Lower leg skin (tissue), 3 donors: ENCODE results near the gene KIF26B.

ENCODE experiments used
- POLR2A ChIP-seq, 2 donors: fragments of 450-650 bp; IDR thresholded peaks; one replicate each; pipeline ENCODE4 v1.6.1; 2016 to 2017; ENCODE audit warnings: antibody characterized with exemption in 2 of 2, mild to moderate bottlenecking in 1 of 2, moderate library complexity in 1 of 2
- TF ChIP-seq, protein P1 (sequence below), 3 donors: fragments of 450-650 bp; IDR thresholded peaks; one replicate each; pipeline ENCODE4 v1.5.1; 2016; ENCODE audit warnings: antibody characterized with exemption in 3 of 3, mild to moderate bottlenecking in 3 of 3, moderate library complexity in 2 of 3

DNA sequence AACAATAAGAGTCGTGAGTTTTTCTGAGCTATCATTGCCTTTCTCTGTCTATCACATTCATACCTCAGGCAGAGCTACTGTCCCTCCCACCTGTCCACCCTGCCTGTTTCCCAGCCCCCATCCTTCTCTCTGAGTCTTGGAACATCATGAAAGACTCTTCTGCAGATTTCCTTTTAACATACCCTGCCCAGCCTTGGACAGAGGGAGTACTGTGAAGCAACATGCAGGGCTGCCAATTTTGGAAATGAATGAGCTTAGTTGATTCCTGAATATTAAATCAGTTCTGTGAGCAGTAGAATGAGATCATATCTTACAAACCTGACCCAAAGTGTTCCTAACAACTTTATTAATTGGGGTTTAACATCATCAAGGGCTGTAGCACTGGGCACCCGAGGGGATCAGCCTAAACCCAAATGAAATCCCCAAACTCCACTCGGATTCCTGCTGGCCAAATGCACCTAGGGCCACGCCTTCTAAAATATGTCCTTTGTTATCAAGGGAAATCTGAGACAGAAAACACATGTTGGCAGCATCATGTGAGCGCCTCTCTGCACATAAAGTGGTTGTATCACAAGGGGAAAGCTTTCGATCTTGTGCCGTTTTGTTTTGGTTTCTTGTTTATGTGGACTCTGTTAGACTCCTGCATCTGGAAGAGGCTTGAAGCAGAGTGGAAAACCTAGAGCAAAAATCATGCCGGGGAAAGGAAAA lies 357.6 kb downstream of the KIF26B start:
- TF ChIP-seq, protein P1, sequence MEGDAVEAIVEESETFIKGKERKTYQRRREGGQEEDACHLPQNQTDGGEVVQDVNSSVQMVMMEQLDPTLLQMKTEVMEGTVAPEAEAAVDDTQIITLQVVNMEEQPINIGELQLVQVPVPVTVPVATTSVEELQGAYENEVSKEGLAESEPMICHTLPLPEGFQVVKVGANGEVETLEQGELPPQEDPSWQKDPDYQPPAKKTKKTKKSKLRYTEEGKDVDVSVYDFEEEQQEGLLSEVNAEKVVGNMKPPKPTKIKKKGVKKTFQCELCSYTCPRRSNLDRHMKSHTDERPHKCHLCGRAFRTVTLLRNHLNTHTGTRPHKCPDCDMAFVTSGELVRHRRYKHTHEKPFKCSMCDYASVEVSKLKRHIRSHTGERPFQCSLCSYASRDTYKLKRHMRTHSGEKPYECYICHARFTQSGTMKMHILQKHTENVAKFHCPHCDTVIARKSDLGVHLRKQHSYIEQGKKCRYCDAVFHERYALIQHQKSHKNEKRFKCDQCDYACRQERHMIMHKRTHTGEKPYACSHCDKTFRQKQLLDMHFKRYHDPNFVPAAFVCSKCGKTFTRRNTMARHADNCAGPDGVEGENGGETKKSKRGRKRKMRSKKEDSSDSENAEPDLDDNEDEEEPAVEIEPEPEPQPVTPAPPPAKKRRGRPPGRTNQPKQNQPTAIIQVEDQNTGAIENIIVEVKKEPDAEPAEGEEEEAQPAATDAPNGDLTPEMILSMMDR (IDR thresholded peaks at IDR 0.05) = no peak
- no peak for TF ChIP-seq POLR2A (IDR thresholded peaks at IDR 0.05)
